Transverse colon (tissue), 4 donors: Measurements from ENCODE around the gene SLC15A4. TPM values are rescaled to one million over a fixed set of nuclear protein-coding genes. Genes with fewer than 3 reads are reported as not detected.
"Not testable (repeated sequence)": the region's sequence is repeated elsewhere in the genome, so short reads cannot be mapped to it uniquely, and the experiment has no call there.

ENCODE experiments used
- DNase-seq: peaks from one replicate; pipeline ENCODE4 v3.0.0-alpha.2; 2019
- H3K27ac ChIP-seq, 4 donors: fragments of 200-600 bp; sonication (generic); 2 replicates each; pipeline ENCODE4 v1.5.1; 2016 to 2018; ENCODE audit warnings: inconsistent platforms in 4 of 4
- H3K27me3 ChIP-seq: fragments of 200-600 bp; sonication (generic); 2 replicates; pipeline ENCODE4 v1.5.1; 2017; ENCODE audit warnings: inconsistent platforms
- H3K36me3 ChIP-seq, 4 donors: fragments of 200-600 bp; sonication (generic); 2 replicates each; pipeline ENCODE4 v1.5.1; 2017 to 2019; ENCODE audit warnings: inconsistent platforms in 4 of 4
- H3K4me1 ChIP-seq, 4 donors: fragments of 200-600 bp; sonication (generic); 2 replicates each; pipeline ENCODE4 v1.5.1; 2017 to 2020; ENCODE audit warnings: inconsistent platforms in 4 of 4
- H3K4me3 ChIP-seq, 4 donors: fragments of 200-600 bp; sonication (generic); 1 replicate in 1 of 4; 2 replicates in 3 of 4; pipeline versions ENCODE4 v1.5.1 to v1.6.1; 2017 to 2019; ENCODE audit warnings: inconsistent platforms in 4 of 4
- H3K9me3 ChIP-seq, 2 donors: fragments of 200-600 bp; sonication (generic); 2 replicates each; pipeline ENCODE4 v1.5.1; 2017 to 2019; ENCODE audit warnings: inconsistent platforms in 2 of 2
- EP300 ChIP-seq: sonication (generic); formaldehyde crosslinking; IDR thresholded peaks from one replicate; pipeline ENCODE4 v1.6.1; 2017; ENCODE audit warnings: antibody characterized with exemption, low read depth
- POLR2A ChIP-seq: fragments of 450-650 bp; IDR thresholded peaks from one replicate; pipeline ENCODE4 v1.6.1; 2016; ENCODE audit warnings: antibody characterized with exemption, mild to moderate bottlenecking, moderate library complexity
- POLR2AphosphoS5 ChIP-seq, 3 donors: sonication (generic); formaldehyde crosslinking; IDR thresholded peaks; one replicate each; pipeline ENCODE4 v1.6.1; 2016; ENCODE audit warnings: antibody characterized with exemption in 3 of 3
- WGBS, 2 donors: methylation state at CpG; one replicate each; pipeline ENCODE4 v1.1.5; 2018; ENCODE audit warnings: low coverage in 1 of 2; 5-methylcytosine and 5-hydroxymethylcytosine counted together
- in situ Hi-C, 4 donors: fragments of 200-750 bp; cut with MboI; loops; one replicate each; pipeline versions ENCODE4 v1.15.0 to v1.15.1; 2017; ENCODE audit warnings: low sequenced_read_pairs in 3 of 4, low pct_ligation_motif_present in 1 of 4, low pct_unique_long_range_greater_than_20kb in 1 of 4
- intact Hi-C: fragments of 100-400 bp; cut with DNase I; formaldehyde crosslinking; loops from one replicate; pipeline ENCODE4 v1.15.1; 2023; ENCODE audit warnings: low total_unique reads
- total RNA-seq, 4 donors: library from RNA; depleted of rRNA; stranded (reverse); fragments of >200 nt; gene quantifications; one replicate each; pipeline ENCODE4 v1.1.0, GENCODE V29; 2016
- TF ChIP-seq, protein P1 (sequence below), 5 experiments: fragments of 200-600 bp in 3 of 5; fragments of 450-650 bp in 2 of 5; sonication (generic) in 3 of 5; IDR thresholded peaks; 1 replicate in 2 of 5; 2 replicates in 3 of 5; pipeline ENCODE4 v1.5.1; 2016 to 2017; ENCODE audit warnings: antibody characterized with exemption in 5 of 5, inconsistent platforms in 3 of 5, mild to moderate bottlenecking in 2 of 5, moderate library complexity in 1 of 5

Gene SLC15A4
- total RNA-seq, 4 donors from 2014 or later = 13.1 to 41.2 (median 32.7) TPM

DNA sequence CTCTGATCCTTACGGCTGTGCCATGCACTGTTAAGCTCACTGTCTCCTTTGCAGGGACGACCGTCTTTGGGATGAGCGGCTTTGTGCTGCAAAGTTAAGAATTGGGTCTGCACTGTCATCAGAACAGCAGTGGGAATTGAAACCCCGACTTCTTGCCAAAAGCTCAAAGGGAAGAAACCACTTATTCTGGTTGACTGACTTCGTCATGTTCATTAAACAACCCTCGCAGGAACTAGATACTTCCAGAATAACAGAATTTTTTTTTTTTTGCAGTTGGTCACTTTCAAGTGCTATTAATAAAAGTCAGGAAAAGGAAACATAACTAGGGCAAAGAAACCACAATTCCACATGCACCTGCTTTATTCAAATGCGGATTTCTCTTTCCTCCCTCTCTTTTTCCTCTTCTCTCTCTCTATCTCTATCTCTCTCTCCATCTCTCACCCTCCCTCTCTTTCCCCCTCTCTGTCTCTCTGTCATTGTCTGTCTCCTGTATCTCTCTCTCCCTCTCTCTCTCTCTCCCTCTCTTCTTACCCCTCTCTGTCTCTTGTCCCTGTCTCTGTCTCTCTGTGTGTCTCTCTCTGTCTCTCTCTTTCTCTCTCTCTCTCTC, 17.2 kb upstream of the SLC15A4 start:
- Histone ChIP-seq H3K4me3 (no peak overlapping the region), H3K27me3 (no peaks in the 10 kb centered on the region), H3K36me3 (no peaks in the 10 kb centered on the region), H3K27ac (no peak overlapping the region), H3K9me3 (no peaks in the 10 kb centered on the region), H3K4me1 (no peaks in the 10 kb centered on the region)
- intact Hi-C loops (no loop called here), in situ Hi-C loops (no loop called here)
- TF ChIP-seq POLR2AphosphoS5 (IDR thresholded peaks at IDR 0.05) (no peak), POLR2A (no peak), EP300 (no peak)
- TF ChIP-seq, protein P1, sequence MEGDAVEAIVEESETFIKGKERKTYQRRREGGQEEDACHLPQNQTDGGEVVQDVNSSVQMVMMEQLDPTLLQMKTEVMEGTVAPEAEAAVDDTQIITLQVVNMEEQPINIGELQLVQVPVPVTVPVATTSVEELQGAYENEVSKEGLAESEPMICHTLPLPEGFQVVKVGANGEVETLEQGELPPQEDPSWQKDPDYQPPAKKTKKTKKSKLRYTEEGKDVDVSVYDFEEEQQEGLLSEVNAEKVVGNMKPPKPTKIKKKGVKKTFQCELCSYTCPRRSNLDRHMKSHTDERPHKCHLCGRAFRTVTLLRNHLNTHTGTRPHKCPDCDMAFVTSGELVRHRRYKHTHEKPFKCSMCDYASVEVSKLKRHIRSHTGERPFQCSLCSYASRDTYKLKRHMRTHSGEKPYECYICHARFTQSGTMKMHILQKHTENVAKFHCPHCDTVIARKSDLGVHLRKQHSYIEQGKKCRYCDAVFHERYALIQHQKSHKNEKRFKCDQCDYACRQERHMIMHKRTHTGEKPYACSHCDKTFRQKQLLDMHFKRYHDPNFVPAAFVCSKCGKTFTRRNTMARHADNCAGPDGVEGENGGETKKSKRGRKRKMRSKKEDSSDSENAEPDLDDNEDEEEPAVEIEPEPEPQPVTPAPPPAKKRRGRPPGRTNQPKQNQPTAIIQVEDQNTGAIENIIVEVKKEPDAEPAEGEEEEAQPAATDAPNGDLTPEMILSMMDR (IDR thresholded peaks at IDR 0.05) = no peak
- no peak for DNase-seq
- WGBS, 2 donors = 37 to 53% methylated on average over 8 of the region's 8 CpGs

DNA sequence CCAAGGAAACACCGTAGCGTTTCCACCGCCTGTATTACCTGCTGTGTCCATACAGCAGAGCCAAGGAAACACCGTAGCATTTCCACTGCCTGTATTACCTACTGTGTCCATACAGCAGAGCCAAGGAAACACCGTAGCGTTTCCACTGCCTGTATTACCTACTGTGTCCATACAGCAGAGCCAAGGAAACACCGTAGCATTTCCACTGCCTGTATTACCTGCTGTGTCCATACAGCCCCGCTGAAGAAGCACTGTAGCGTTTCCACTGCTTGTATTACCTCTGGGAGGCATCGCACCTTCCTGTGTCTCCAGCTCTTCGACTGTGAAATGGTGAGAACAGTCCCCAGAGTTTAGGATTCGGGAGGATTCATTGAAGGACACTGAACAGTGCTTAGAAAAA, 16.1 kb upstream of the SLC15A4 start:
- H3K4me1 ChIP-seq, in situ Hi-C loops, H3K9me3 ChIP-seq, H3K27ac ChIP-seq, H3K36me3 ChIP-seq, intact Hi-C loops, H3K4me3 ChIP-seq, DNase-seq, H3K27me3 ChIP-seq: not testable (repeated sequence)
- 83 to 86% methylated on average over 9 to 12 of the region's 12 CpGs for WGBS, 2 donors

DNA sequence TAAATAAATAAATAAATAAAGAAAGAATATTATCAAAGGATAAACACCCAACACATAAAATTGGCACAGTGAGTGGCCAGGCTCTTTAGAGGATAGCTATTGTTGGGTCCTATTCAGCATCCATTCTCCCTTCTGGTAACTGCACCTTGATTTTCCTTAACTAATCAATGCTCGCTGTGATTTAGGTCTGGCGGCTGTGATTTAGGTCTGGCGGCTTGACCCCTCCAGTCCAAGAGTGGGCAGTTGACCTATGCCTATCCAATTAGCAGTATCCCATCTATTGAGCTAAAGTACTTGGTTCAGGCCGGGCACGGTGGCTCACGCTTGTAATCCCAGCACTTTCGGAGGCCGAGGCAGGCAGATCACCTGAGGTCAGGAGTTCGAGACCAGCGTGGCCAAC, 9.7 kb upstream of the SLC15A4 start:
- H3K27me3 ChIP-seq = no peaks in the 10 kb centered on the region
- H3K27ac ChIP-seq = no peak overlapping the region
- no peaks in the 10 kb centered on the region for H3K4me1 ChIP-seq
- no peak overlapping the region for H3K4me3 ChIP-seq
- DNase-seq = no peak
- intact Hi-C loops = no loop called here
- H3K9me3 ChIP-seq = no peaks in the 10 kb centered on the region
- 86 to 96% methylated on average over 1 to 10 of the region's 10 CpGs for WGBS, 2 donors
- H3K36me3 ChIP-seq = no peaks in the 10 kb centered on the region
- in situ Hi-C loops = no loop called here
- TF ChIP-seq, protein P1 (IDR thresholded peaks at IDR 0.05) = no peak
- TF ChIP-seq POLR2AphosphoS5 (IDR thresholded peaks at IDR 0.05) (no peak), EP300 (no peak), POLR2A (no peak)

DNA sequence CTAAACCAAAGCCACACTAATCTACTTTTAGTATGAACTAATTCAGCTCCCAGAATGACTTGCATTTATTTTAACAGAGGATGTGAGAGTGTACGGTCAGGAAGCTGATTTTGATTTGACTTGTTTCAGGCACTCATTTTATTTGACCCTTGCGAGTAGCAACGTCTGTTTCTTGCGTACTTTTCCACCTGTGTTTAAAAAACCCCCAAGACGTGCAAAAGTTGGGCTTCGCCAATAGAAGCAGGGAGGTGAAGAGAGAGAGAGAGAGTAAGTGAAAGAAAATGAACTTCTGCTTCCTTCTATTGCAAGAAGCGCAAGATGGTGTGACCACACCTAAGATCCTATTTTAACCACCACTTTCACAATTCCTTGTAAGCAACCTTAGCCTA, 6.7 kb upstream of the SLC15A4 start:
- DNase-seq = no peak
- in situ Hi-C loops (no loop called here), intact Hi-C loops (no loop called here)
- no peaks in the 10 kb centered on the region for H3K36me3 ChIP-seq
- 70 to 76% methylated on average over 7 of the region's 7 CpGs for WGBS, 2 donors
- H3K27me3 ChIP-seq = no peaks in the 10 kb centered on the region
- TF ChIP-seq POLR2A (no peak), EP300 (no peak), POLR2AphosphoS5 (IDR thresholded peaks at IDR 0.05) (no peak)
- TF ChIP-seq, protein P1 (IDR thresholded peaks at IDR 0.05) = no peak
- no peak overlapping the region for H3K4me3 ChIP-seq
- H3K27ac ChIP-seq = no peak overlapping the region
- no peaks in the 10 kb centered on the region for H3K9me3 ChIP-seq
- no peaks in the 10 kb centered on the region for H3K4me1 ChIP-seq

DNA sequence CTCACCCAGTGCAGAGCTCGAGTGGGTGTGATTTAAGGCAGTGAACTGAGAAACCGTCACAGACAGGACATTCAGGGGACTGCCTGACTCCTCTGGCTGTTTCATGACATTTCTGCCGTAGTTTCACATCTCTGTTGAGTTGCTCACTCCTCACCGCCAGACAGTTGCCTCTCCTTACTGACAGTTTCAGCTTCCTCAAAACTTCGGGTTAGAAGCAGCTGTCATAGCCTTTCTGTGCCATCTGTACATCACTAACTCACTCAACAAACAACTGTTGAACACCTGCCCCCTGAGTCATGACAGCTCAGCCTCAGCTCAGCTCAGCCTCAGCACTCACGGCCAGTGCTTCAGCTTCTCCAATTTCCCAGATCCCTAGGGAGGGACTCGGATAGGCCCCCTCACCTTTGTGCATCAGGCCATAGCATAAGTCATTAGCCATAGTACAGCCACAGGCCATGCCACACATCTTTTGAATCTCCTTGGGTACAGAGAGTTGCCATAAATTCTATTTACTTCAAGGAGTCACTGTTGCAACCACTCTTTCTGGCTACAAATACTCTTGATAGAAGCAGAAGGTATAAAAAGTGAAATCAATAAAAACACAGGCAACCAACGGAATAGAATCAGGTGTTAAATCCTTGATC, 6.2 kb upstream of the SLC15A4 start:
- Histone ChIP-seq H3K27ac (no peak overlapping the region), H3K4me1 (no peaks in the 10 kb centered on the region), H3K27me3 (no peaks in the 10 kb centered on the region), H3K9me3 (no peaks in the 10 kb centered on the region), H3K36me3 (no peaks in the 10 kb centered on the region), H3K4me3 (no peak overlapping the region)
- 50 to 53% methylated on average over 1 to 8 of the region's 8 CpGs for WGBS, 2 donors
- TF ChIP-seq POLR2A (no peak), POLR2AphosphoS5 (IDR thresholded peaks at IDR 0.05) (no peak), EP300 (no peak)
- TF ChIP-seq, protein P1 (IDR thresholded peaks at IDR 0.05) = no peak
- DNase-seq = peak; percentile 38
- in situ Hi-C loops = no loop called here
- intact Hi-C loops = no loop called here
